GM19351 (cell line): ENCODE results near the gene STK33.

Source experiments
- ATAC-seq: cut with Tn5 transposase; IDR thresholded peaks from one replicate; pipeline ENCODE4 v1.9.1; 2021; ENCODE audit warnings: mild to moderate bottlenecking, moderate library complexity; ENCODE audit not compliant: unreplicated experiment

Gene STK33

GRCh38 chr11:8593935-8594909 lies at the start of gene STK33:
STK33 (minus strand) TSS chr11:8594228; CDS start chr11:8474905, 119,323 bp downstream.
- ATAC-seq = peak; percentile 95

DNA sequence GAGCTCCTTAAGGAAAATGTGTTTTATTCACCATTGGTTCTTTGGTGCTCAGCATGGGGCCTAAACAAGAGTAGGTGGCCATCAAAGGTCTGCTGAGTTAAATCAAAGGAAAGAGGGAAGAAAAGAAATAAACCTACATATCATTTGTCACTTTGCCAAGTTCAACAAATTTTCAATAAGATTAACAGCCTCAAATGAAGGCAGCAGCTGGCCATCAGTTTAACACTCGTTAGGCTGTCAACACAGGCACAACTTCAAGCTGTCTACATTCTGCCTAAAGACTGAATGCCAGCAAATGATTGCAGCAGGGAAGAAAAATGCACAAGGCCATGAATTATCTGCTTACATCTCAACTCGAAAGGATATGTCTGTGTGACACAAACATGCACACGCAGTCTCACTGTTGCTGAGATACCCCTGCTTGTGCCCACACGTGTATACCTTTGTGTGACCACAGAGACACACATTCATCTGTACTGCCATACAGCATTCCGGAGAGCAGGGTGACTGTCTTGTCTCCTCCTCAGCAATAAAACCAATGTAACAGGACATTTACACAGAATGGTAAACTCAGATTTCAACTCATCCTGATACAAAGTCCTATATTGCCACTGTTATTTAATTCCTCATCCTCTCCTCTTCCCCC lies 48.3 kb upstream of the STK33 start:
- ATAC-seq = no peak

GRCh38 chr11:8641332-8641731 lies 47.3 kb upstream of the STK33 start:
- ATAC-seq = no peak

DNA sequence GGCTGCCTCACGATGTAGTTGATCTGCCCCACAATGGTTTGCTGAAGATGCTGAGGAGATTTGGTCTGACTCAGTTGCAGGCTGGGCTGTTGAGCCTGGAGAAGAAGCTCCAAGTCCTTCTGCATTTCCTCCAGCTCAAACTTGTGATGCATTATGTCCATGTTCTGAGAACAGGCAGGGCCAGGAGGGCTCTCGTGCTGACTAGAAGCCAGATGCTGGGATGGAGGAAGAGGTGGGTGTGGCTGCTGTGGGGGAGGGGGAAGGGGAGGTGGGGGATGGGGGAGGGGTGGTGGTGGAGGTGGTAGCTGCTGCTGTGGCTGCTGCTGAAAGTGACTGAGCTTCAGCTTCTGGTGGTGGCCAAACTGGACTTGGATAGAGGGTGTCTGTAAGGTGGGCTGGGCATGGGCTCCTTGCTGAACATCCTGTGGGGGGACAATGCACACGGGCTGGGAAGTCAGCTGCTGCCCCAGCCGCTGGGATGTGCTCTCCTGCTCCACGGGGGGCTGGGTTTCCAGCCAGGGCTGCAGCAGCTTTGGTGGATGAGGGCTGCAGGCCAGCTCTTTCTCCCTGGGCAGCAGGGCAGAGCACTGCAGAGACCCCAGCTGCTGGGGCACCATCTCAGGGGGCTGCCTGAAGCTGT lies 46.4 kb upstream of the STK33 start:
- ATAC-seq = no peak

DNA sequence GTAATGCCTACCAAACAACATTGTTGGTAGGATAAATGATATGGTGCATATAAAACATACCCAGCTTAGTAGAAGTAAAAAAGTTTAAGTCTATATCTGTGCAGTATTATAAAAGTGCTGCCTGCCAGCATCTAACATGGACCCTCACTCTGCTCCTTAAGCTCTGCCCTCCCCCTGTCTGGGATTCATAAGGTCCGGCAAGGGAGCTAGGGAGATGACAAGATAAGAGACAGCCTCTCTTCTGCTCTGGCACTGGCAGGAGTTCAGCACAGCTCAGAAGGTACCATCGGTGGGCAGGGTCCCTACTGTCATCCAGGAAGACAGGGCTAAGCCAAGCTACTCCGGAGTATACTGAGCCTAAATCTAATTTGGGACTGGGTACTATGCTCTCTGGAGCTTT lies 45.6 kb upstream of the STK33 start:
- no peak for ATAC-seq

DNA sequence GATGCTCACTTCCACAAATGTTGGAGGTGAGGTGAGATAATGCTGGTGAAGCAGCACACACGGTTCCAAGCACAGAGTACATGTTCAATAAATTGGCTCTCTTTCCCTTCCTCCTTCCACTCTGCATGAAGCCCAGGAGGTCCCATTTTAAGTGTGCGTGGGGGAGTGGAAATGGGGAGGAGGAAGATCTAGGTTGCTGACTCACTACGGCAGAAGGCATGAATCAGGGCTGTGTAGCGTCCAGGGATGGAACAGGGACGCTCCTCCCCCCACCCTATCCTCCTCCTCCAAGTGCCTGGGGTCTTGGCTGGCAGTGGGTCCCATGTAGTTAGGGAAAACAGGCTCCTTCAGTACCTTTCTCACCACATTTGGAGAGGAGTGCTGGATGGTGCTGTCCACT lies 44.3 kb upstream of the STK33 start:
- ATAC-seq = no peak

DNA sequence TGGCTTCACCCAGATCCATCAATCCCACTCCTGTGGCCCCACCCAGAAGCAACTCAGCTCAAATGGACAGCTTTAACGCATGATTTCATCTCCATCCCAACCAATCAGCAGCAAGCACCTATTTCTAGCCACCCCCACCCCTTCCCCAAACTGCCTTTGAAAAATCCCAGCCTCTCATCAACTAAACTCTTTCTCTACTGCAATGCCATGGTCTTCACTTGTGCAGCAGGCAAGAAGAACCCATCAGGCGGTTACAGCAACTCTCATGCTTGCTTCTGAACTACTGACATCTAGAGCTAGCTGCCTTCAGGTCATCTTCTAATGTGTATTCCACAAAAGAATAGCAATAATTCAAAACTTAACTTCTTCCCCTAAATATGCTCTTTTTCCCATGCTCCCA lies 42.1 kb upstream of the STK33 start:
- ATAC-seq = no peak

- no peak for ATAC-seq
Observed at GRCh38 chr11:8634498-8634897, 40.5 kb upstream of the STK33 start.

DNA sequence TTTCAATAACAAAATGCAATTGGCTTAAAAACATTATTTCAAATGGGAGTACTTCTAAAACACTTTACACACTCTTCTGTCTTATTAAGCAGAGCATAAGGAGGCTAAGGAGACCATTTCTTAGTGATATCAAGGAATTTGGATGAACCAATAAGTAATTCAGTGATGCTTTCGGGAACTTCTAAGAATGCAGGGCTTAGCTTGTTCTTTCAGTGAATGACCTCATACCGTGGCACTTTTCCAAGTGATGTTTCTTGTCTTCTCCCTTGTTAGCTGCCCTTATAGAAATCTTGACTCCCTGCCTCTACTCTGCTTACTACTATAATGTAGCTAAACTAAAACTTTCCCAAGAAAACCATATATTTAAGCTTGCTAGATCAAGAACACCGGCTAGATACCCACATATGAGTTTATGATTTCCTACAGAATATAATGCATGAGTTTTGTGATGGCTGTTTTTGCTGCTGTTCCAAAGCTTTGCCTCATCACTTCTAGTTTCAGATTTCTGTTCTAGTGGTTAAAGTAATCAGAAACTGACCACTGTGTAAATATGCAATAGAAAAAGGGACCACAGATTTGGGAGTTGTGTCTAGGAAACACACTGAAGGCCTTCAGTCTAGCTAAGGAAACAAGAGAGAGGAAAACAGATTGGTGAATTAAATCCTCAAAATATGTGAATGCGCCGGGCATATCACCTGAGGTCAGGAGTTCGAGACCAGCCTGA lies 37.5 kb upstream of the STK33 start:
- ATAC-seq = no peak

GRCh38 chr11:8624698-8625097 lies 30.7 kb upstream of the STK33 start:
- no peak for ATAC-seq

GRCh38 chr11:8621147-8621546 lies 27.1 kb upstream of the STK33 start:
- no peak for ATAC-seq

DNA sequence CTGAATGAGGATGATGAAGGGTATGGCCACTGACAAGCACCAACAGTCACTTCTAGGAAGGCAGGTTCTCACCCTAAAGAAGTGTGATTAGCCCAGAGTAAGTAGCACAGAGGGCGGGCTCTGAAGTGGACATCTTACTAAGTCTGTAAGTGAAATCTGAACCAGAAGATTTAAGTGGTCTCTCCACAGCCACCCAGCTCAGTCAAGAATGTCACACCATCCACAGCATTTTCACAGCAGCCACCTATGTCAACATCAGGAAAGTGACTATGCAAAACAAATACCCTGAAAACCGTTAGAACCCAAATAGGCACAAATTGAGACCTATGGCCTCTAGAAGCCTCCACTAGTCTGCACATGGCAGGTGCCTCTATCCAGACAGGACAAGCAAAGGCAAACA lies 23.0 kb upstream of the STK33 start:
- ATAC-seq = no peak

- ATAC-seq = no peak
Observed at GRCh38 chr11:8615291-8616032, 21.4 kb upstream of the STK33 start.

GRCh38 chr11:8614497-8614896 lies 20.5 kb upstream of the STK33 start:
- no peak for ATAC-seq

DNA sequence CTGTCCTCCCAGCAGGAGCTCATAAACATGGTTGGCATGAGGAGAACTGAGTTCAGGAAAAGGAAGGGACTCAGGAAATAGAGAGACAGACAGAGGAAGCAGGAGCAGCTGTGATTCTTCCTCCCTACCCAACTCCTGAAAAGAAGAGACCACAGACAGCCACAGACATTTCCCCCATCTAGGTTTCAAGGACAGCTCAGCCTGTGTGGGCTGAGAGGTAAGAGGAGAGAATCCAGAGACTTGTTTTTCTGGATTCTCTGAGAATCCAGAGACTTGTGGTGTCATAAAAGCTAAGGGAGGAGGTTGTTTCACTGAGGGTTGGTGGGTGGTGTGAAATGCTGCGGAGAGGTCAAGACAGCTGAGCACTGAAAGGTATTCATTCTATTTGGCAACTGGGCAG lies 19.0 kb upstream of the STK33 start:
- no peak for ATAC-seq

GRCh38 chr11:8612522-8612921 lies 18.5 kb upstream of the STK33 start:
- no peak for ATAC-seq

DNA sequence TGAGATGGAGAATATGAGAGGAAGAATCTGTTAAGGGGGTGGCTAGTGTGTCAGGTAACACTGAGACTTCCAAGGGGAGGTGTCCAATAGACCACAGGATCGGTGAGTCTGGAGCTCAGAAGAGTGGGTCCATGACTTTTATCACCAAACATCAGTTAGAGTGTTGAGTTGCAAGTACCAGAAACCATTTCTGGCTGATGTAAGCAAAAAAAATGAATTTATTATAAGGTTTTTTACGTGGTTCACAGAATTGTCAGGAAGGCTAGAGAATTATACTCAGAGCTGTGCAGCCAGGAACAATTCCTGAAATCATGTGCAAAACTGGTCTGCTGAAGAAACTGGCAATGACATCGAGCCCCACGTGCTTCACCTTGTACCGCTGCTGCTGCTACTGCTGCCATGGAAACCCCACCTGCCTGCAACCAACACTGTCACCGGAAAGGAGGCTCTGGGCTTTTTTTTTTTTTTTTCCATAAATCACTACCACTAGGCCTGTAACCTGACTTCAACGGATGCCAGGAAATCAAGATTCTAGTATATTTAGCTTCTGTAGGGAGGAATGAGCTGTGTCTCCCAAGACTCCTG lies 16.6 kb upstream of the STK33 start:
- no peak for ATAC-seq

- ATAC-seq = no peak
Observed at GRCh38 chr11:8608652-8609051, 14.6 kb upstream of the STK33 start.

DNA sequence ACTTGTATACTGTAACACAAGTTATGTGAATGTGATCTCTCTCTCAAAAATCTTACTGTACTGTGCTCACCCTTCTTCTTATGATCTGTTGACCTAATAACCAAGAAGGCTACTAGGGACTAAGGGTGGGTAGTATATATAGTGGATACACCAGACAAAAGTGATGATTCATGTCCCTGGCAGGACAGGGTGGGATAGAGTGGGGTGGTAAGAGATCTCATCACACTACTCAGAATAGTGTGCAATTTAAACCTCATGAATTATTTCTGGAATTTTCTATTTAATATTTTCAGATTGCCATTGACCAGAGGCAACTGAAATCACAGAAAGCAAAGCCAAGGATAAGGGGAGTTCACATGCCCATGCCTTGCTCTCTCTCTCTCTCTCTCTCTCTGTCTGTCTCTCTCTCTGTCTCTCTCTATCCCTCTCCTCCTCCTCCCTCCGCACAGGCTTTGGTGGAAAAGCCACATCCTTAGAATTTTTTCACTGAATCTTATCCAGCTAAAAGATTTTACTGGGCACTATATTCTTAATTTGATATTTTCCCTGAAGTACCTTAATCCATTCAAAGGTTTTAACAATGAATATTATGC lies 12.0 kb upstream of the STK33 start:
- no peak for ATAC-seq
